NCI-H526 treated with DMSO at 0.1 percent for 48 hours (cell line): ENCODE results near the gene TBX15.
"Not testable (repeated sequence)": the region's sequence is repeated elsewhere in the genome, so short reads cannot be mapped to it uniquely, and the experiment has no call there.

Experiments used
- DNase-seq: peaks from one replicate; lab custom pipeline; 2025; lab: John Stamatoyannopoulos, UW

TBX15 gene

DNA sequence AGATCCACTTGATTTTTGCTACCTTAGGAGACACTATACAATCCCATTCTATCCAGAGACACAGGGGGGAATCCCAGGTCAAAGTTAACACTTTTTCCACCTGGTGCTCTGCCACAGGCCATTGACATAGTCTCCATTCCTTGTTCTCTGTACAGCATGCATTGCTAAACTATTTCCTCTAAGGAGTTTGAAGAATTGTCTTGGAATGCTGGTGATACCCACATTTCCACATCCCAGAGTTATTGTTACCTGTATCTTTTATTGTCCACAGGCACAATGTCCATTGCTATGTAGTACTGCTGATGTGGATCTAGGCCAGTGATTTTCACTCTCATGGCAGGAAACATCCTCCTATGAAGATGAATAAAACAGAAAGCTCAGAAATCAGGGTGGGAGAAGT, 61.9 kb downstream of the TBX15 start:
- DNase-seq, result no peak

DNA sequence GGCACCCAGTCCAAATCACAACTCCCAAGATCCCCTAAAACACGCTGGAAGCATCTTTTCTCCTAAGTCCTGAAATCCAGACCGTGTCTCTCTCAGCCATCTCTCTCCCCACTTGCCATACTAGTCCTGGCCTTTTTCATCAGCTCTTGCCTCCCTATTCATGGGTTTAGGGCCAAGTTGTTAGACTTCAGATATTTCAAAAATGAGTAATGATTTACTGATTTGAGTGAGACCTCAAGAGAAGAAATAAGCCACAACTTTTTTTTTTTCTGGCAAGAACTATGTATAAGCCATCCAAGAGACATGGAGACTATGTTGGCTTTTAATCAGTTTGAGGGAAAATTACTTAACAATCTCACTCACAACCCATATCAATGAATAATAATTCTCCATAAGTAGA, 62.5 kb downstream of the TBX15 start:
- no peak for DNase-seq

DNA sequence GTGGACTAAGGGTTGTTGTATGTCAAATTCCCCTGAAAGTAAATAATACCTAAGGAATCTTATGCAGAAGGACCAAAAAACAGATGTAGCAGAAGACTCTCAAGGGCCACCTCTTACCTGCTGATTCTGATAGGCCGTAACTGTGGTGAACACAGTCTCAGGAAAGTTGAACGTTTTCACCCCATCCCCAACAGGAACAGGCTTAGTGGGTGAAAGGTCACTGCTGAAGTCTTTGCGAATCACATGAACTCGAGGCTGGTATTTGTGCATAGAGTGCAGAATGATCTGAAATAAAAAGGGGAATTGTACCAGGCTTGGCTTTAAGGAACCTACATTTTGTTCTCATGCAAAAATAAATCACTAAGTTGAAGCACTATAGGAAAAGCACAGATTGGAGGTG, 64.8 kb downstream of the TBX15 start:
- no peak for DNase-seq

DNA sequence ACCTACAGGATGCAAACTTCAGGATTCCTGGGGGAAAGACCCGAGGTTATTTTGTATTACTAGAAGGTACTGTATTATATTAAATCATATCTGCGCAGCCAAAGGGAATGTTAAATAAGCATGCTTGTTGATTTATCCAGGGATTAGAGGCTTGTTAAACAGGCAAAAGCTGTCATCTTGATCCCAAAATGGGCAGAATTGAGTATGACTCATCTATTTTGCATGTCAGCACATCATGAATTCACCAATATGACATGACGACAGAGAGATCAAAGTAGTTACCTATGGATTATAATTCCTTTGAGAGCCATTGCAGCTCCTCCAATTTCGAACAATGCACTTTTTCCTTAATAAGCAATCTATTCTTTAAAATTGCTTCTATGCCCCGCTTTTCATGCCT, 66.1 kb downstream of the TBX15 start:
- no peak for DNase-seq

DNA sequence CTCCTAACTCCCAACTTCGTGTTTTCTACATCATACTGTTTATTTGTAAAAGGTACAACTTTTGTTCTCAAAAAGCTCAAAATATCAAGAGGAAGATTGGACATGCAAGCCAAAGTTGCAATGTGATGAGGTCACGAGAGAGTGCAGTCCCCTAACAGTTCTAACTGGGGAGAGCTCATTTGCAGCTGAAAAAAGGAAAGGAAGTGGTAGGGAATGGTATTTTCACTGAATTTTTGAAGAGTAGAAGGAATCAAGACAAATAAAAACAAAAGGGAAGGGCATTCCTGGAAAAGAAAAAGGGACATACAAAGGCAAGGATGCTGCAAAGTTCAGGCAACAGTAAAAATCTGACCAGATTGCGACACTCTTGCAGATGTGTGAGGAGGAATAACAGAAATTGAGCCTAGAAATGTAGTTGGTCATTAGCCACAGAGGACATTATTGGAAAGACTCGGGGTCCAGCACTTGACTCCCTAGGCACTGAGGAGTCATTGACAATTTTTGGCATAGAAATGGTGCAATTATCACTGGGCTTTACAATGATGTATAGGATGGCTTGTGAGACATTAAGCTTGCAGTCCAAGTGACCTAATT, 67.9 kb downstream of the TBX15 start:
- DNase-seq, result no peak

DNA sequence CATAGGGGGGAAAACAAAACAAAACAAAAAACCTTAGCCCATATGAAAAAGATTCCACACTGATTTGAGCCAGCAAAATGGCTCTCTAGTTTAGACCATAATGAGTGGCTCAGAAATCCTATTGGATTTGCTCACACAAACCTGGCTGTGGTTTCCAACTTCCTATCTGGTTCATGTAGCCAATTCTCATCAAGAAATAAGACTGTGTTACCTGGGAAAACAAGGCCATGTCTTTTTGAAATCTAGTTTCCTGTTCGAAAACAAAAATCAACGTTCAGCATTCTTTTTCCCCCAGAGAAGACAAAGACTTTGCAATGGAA, 69.2 kb downstream of the TBX15 start:
- no peak for DNase-seq

GRCh38 chr1:118918230-118918939, 69.8 kb downstream of the TBX15 start:
- no peak for DNase-seq

DNA sequence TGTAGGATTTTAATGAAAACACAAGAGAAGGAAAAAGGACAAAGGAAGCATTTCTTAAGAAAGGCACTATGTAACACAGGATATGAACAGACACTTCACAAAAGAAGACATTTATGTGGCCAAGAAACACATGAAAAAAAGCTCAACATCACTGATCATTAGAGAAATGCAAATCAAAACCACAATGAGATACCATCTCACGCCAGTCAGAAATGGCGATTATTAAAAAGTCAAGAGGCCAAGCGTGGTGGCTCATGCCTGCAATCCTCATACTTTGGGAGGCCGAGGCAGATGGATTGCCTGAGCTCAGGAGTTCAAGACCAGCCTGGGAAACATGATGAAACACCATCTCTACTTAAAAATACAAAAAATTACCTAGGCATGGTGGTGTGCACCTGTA, 71.8 kb downstream of the TBX15 start:
- not testable (repeated sequence) for DNase-seq

DNA sequence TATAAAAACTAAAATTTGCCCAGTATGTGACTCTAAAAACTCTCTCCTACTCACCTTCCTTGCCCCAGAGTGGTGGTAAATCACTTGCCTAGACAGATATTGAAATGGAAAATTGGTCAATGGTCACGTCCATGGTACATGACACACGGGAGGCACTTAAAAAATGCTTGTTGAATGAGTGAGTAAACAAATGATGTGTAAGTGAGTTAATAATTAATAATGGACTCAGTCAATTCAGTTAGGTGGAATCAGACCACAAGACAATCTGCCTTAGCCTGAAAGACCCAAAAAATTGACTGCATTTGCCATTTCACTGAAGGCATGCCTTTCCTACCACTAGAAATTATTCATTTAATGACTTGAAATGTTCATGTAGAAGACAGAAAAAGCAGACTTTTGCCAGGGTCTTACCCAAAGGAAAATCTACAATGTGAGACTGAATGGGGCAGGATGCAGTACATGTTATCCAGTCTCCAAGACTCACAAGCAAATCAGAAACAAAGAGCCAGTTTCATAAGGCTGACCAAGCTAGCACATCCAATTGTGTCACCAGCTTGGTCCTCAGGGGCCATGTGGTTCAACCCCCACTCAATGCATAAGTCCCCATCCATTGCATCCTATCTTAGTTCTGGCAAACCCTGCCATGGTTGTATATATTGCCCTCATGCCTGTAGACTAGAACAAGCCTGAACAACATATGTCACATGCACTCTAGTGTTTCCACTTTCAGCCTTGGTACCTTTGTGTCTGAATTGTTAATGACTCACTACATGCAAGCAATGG, 73.6 kb downstream of the TBX15 start:
- no peak for DNase-seq

GRCh38 chr1:118913818-118914217, 74.3 kb downstream of the TBX15 start:
- DNase-seq, result no peak

DNA sequence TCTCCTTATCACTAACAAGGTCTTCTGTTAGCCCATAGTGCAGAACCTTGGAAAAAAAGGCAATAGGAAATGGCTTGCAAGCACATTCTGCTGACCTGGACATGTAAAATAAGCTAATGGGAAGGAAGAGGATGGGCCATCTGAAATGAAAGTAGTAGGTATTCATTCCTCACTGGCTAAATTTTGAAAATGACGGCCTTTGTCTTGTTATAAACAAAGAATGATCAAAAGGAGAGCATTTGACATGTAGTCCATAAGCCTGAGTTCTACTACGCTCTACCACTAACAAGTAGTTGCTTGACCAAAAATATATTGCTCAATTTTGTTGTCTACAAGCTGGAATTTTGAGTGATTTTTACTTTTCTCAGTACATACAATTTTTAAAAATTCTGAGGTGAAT, 75.6 kb downstream of the TBX15 start:
- DNase-seq, result no peak

DNA sequence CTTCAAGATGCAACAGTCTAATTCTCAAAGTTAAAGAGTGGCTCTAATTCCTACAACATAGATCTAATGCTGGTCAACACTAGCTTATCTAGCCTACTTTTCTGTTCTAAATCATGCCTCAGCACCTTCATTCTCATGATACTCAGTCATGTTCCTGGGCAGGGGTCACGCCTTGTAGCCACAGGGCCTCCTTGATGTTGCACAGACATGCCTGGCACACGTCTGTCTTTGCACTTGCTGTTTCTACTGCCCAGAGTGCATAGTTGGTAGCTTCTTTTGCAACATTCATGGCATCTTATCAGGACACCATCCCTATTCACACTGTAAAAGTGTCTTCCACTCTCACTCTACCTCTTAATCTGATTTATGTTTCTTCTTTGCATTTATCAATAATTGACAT, 76.6 kb downstream of the TBX15 start:
- DNase-seq, result no peak

GRCh38 chr1:118907466-118907865, 80.7 kb downstream of the TBX15 start:
- no peak for DNase-seq

DNA sequence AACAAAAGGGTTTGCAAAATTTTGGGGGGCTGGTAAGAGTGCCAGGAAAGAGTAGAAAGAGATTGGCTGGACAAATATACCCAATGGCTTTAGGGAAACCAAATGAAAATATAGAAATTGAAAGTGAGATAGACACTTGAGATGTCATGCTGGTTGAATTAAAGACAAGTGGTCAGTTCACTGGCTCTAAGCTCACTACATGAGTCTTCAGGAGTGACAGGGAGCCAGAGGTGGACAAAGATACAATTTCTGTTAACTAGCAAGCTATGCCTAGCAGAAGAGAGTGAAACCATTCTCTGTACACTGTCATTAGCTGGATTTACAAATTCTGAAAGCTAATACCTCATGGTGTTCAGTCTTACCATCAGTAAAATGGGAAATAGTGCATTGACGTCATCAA, 82.5 kb downstream of the TBX15 start:
- no peak for DNase-seq

DNA sequence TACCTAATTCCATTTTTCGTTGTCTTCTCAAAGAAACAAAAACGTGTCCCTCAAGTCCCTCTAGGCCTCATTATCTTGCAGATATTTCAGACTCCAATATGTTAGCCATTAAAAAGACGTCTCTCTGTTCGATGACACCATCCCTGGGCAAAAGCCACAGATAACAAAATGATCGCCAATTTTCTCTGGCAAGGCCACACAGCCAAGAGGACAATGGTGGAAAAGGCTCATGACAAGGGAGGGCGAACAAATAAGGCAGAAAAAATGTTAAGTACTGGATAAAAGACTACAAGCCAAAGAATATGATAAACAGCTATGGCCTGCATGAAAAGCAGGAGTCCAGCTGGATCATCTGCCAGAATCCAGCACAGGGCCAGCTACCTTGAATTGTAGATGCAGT, 82.9 kb downstream of the TBX15 start:
- no peak for DNase-seq

- DNase-seq, result no peak
These were observed 85.4 kb downstream of the TBX15 start for GRCh38 chr1:118902711-118903191.

- DNase-seq, result no peak
These were observed 85.8 kb downstream of the TBX15 start for GRCh38 chr1:118902299-118902698.

- no peak for DNase-seq
These were observed 87.3 kb downstream of the TBX15 start for GRCh38 chr1:118900643-118901440.

- no peak for DNase-seq
These were observed 88.8 kb downstream of the TBX15 start for GRCh38 chr1:118899340-118899739.

GRCh38 chr1:118898712-118899111, 89.4 kb downstream of the TBX15 start:
- DNase-seq, result no peak

DNA sequence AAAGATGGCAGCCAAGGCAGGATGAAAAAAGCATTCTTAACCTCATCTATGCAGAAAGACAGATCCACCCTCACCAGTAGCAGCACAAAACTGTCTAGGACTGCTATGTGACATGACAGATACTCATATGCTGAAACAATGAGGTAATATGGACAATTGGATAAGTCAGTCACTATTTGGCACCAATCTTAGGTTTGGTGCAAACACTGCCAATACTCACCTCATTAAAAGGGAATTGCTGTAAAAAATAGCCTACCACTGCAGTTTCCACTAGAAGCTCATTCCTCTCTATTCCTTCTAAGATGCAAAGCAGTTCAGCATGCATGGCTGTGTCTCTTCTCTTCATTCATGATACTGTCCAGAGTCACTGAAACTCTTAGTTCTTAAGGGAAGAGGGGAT, 91.7 kb downstream of the TBX15 start:
- DNase-seq, result no peak

DNA sequence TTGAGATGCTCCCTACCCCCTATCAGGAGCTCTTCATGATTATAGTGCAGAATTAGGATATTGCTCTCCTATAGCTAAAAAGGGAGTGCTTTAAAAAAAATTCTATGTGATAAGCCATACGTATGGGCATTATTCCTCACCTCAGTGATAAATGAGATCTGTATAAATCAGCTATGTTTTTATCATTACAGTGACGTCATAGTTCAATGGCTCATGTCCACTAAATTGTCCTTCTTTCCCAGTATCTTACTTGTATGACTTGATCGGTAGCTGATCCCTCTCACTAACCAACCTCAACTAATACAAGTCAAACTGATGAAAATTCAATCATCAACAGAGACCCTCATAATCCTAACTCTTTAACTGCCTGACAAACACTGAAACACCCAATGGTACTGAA, 93.3 kb downstream of the TBX15 start:
- no peak for DNase-seq
